Vagina (tissue), 2 donors: ENCODE measurements around the gene PBX4. TPM values are rescaled to one million over a fixed set of nuclear protein-coding genes. Genes with fewer than 3 reads are reported as not detected.

ENCODE experiments used
- DNase-seq, 2 donors: peaks; one replicate each; pipeline ENCODE4 v3.0.0-alpha.2; 2017; ENCODE audit errors: extremely low spot score in 2 of 2
- H3K27ac ChIP-seq: fragments of 200-600 bp; sonication (generic); one replicate; pipeline ENCODE4 v1.5.1; 2019
- H3K27me3 ChIP-seq: fragments of 200-600 bp; sonication (generic); one replicate; pipeline ENCODE4 v1.5.1; 2019
- H3K36me3 ChIP-seq, 2 donors: fragments of 200-600 bp; sonication (generic); one replicate each; pipeline ENCODE4 v1.5.1; 2017 to 2019
- H3K4me1 ChIP-seq: fragments of 200-600 bp; sonication (generic); one replicate; pipeline ENCODE4 v1.5.1; 2019
- H3K4me3 ChIP-seq, 2 donors: fragments of 200-600 bp; sonication (generic); 1 replicate in 1 of 2; 2 replicates in 1 of 2; pipeline ENCODE4 v1.5.1; 2016 to 2019
- H3K9me3 ChIP-seq: fragments of 200-600 bp; sonication (generic); one replicate; pipeline ENCODE4 v1.5.1; 2019
- CTCF ChIP-seq, 3 experiments: fragments of 450-650 bp in 2 of 3; fragments of 200-600 bp in 1 of 3; sonication (generic) in 1 of 3; IDR thresholded peaks; one replicate each; pipeline ENCODE4 v1.5.1; 2017 to 2019; ENCODE audit warnings: antibody characterized with exemption in 3 of 3, mild to moderate bottlenecking in 2 of 3, moderate library complexity in 2 of 3
- POLR2A ChIP-seq, 2 donors: fragments of 450-650 bp; IDR thresholded peaks; one replicate each; pipeline ENCODE4 v1.6.1; 2017; ENCODE audit warnings: antibody characterized with exemption in 2 of 2, mild to moderate bottlenecking in 2 of 2, moderate library complexity in 2 of 2
- POLR2AphosphoS5 ChIP-seq, 2 donors: sonication (generic); formaldehyde crosslinking; IDR thresholded peaks; one replicate each; pipeline ENCODE4 v1.9.0; 2017; ENCODE audit warnings: antibody characterized with exemption in 2 of 2, mild to moderate bottlenecking in 2 of 2, low read depth in 1 of 2; ENCODE audit not compliant: insufficient read depth in 1 of 2
- intact Hi-C: fragments of 100-400 bp; cut with DNase I; formaldehyde crosslinking; loops from one replicate; pipeline ENCODE4 v1.15.1; 2023
- total RNA-seq: library from RNA; depleted of rRNA; stranded (reverse); fragments of >200 nt; gene quantifications from one replicate; pipeline ENCODE4 v1.2.3, GENCODE V29; 2016

PBX4 gene
- total RNA-seq, 1 donor from 2014 or later = 5.2 TPM

DNA sequence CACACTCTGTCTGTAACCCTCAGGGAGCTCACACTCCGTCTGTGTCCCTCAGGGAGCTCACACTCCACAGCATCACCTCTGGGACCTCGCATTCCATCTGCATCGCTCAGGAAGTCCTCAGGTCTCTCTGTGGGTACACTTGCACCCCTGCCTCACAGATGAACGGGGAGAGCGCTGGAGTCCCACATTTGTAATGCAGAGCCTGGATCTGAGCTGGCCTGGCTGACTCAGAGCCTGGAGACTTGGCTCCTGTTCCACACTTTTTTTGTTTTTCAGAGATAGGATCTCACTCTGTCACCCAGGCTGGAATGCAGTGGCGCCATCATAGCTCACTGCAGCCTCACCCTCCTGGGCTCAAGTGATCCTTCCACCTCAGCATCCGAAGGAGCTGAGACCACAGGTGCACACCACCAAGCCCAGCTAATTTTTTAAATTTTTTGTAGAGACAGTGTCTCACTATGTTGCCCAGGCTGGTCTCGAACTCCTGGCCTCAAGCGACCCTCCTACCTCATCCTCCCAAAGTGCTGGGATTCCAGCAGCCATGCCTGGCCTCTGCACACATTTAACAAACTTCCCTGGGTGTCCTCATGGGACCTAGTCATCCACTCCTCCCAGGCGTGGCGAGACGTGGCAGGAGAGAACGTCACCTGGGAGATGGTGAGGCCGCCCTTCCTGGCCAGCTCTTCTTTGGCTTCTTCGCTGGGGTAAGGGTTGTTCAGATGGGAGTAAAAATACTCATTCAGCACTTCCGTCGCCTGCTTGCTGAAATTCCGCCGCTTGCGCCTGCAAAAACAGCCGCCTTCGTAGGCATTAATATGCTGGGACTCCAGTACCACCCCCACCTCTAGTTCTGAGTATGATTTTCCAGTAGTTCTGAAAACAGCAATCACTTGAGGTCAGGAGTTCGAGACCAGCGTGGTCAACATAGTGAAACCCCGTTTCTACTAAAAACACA is 49.4 kb downstream of the PBX4 start:
- Histone ChIP-seq H3K4me1 (no peaks in the 10 kb centered on the region), H3K36me3 (no peaks in the 10 kb centered on the region), H3K27ac (no peak overlapping the region), H3K27me3 (no peaks in the 10 kb centered on the region), H3K9me3 (no peaks in the 10 kb centered on the region), H3K4me3 (no peak overlapping the region)
- intact Hi-C loops = no loop called here
- no peak for DNase-seq
- TF ChIP-seq POLR2A (IDR thresholded peaks at IDR 0.05) = no peak
- TF ChIP-seq CTCF (IDR thresholded peaks at IDR 0.05) = no peak
- no peak for TF ChIP-seq POLR2AphosphoS5 (IDR thresholded peaks at IDR 0.05; ENCODE audit: insufficient read depth in 1 of 2, low read depth in 1 of 2)

GRCh38 chr19:19567391-19567790 is 51.1 kb downstream of the PBX4 start:
- Histone ChIP-seq H3K9me3 (no peaks in the 10 kb centered on the region), H3K27me3 (no peaks in the 10 kb centered on the region), H3K4me3 (no peak overlapping the region), H3K4me1 (no peaks in the 10 kb centered on the region), H3K27ac (no peak overlapping the region), H3K36me3 (no peaks in the 10 kb centered on the region)
- DNase-seq = no peak
- no peak for TF ChIP-seq POLR2A (IDR thresholded peaks at IDR 0.05)
- TF ChIP-seq POLR2AphosphoS5 (IDR thresholded peaks at IDR 0.05; ENCODE audit: insufficient read depth in 1 of 2, low read depth in 1 of 2) = no peak
- no peak for TF ChIP-seq CTCF (IDR thresholded peaks at IDR 0.05)
- intact Hi-C loops = no loop called here

DNA sequence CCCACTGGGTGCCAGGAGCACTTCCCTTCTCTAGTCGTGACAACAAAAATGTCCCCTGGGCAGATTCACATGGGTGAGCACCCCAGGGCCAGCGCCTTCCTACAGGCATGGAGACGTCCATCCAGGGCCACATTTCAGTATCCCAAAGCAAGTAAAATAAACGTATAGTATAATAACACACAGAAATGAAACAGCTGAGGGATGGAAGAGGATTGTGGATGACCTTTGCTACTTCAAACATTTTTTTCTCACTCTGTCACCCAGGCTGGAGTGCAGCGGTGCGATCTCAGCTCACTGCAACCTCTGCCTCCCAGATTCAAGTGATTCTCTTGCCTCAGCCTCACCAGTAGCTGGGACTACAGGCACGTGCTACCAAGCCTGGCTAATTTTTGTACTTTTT is 52.2 kb downstream of the PBX4 start:
- no peaks in the 10 kb centered on the region for H3K4me1 ChIP-seq
- H3K9me3 ChIP-seq = no peaks in the 10 kb centered on the region
- intact Hi-C loops = no loop called here
- no peak overlapping the region for H3K27ac ChIP-seq
- H3K27me3 ChIP-seq = no peaks in the 10 kb centered on the region
- H3K4me3 ChIP-seq = no peak overlapping the region
- DNase-seq = no peak
- no peak for TF ChIP-seq POLR2AphosphoS5 (IDR thresholded peaks at IDR 0.05; ENCODE audit: insufficient read depth in 1 of 2, low read depth in 1 of 2)
- no peak for TF ChIP-seq CTCF (IDR thresholded peaks at IDR 0.05)
- no peak for TF ChIP-seq POLR2A (IDR thresholded peaks at IDR 0.05)
- H3K36me3 ChIP-seq = no peaks in the 10 kb centered on the region

- no peak overlapping the region for H3K4me3 ChIP-seq
Observed at GRCh38 chr19:19563348-19563848, 55.1 kb downstream of the PBX4 start.

More at GRCh38 chr19:19563348-19563848, 55.1 kb downstream of the PBX4 start:
- H3K27ac ChIP-seq = no peak overlapping the region
- H3K36me3 ChIP-seq = no peaks in the 10 kb centered on the region
- intact Hi-C loops = no loop called here
- H3K27me3 ChIP-seq = no peaks in the 10 kb centered on the region
- H3K9me3 ChIP-seq = no peaks in the 10 kb centered on the region
- no peak for TF ChIP-seq POLR2AphosphoS5 (IDR thresholded peaks at IDR 0.05; ENCODE audit: insufficient read depth in 1 of 2, low read depth in 1 of 2)
- TF ChIP-seq CTCF (IDR thresholded peaks at IDR 0.05) = no peak
- TF ChIP-seq POLR2A (IDR thresholded peaks at IDR 0.05) = no peak
- no peak for DNase-seq
- H3K4me1 ChIP-seq = no peaks in the 10 kb centered on the region
